SHP77 treated with DMSO at 0.1 percent for 48 hours (cell line): ENCODE results near the gene PLCB2.
A peak's percentile ranks its signal among the peaks of the same experiment; 100 is the strongest.

Experiments
- DNase-seq: peaks from one replicate; lab custom pipeline; 2025; lab: John Stamatoyannopoulos, UW

PLCB2 gene

DNA sequence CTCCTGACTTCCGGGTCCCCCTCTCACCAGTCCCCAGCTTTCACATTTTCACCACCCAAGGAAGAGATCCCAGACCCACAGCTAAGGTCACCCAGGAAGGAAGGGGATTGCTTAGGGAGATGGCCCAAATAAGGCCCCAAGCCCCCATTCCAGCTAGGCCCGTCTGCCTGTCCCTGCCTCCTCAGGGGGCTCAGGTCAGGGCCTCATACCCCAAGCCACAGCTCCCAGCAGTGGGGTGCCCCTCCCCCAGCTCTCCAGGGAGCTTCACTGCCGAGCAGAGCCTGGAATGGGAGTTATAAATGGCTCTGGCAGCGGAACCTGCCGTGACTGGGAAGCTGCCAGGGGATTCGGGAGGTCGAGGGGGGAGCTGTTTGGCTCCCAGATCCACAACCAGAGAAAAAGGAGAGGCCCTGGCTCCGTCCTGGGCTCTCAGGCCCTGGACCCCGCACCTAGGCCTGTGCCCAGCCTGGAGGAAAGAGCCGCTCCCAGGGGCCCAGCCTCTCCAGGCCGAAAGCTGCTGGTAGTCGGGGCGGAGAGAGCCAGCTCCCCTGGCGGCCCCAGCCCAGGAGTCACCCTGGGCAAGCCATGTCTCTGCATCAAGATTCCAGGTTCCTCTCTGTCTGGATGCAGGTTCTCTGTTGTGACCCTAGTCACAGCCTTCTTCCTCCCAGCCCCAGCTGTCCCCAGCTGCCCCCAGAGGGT is 32.5 kb upstream of the PLCB2 start:
- DNase-seq, result no peak

DNA sequence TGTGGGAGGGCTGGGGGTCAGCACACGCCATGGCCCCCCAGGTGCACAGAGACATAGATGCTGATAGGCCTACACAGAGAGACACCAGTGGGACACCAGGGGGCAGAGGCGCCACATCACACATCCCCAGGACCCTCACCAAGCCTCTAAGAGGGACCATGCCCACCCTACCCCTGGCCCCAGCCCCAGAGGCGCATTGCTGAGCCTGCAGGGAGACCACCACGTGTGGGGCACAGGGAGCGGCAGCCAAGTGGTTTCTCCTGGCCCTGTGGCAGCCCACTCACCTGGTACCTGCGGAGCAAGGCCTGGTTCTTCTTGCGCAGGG is 31.8 kb upstream of the PLCB2 start:
- DNase-seq, result no peak

DNA sequence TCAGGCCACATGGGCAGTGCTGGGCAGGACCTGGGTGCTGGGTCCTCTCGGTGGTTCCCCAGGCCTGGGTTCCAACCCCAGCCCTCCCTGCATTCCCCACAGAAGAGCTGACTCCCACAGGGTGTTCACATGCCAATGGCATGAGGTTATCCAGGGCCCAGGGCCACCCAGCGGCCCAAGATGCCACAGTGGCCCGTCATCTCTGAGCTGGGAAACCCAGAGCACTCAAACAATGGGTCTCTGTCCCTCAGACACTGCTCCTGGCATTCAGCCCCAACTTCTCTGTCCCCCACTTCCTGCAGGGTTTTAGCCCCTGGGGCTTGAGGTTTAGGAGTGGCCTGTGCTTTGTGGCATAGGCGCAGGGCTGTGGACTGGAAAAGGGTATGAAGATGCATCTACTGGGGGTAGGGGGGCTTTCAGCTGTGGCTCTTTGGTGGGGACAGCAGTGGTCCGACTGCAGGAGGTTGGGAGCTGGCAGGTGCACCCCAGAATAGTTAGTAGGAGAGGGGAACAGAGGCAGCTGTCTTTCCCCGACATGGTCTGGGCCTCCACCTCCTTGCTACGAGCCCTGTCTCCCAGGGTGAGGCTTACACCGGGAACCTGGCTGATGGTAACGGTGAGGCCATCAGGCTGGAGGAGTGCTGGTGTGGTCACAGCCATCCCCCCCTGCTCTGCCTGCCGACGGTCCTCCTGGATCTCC is 31.3 kb upstream of the PLCB2 start:
- no peak for DNase-seq

GRCh38 chr15:40338041-40338657 is 30.4 kb upstream of the PLCB2 start:
- peak; percentile 38 for DNase-seq

- DNase-seq, result no peak
These were observed 29.9 kb upstream of the PLCB2 start for GRCh38 chr15:40337597-40337996.

- DNase-seq, result no peak
These were observed 29.0 kb upstream of the PLCB2 start for GRCh38 chr15:40336744-40337122.

- DNase-seq, result no peak
These were observed 28.4 kb upstream of the PLCB2 start for GRCh38 chr15:40335938-40336743.

DNA sequence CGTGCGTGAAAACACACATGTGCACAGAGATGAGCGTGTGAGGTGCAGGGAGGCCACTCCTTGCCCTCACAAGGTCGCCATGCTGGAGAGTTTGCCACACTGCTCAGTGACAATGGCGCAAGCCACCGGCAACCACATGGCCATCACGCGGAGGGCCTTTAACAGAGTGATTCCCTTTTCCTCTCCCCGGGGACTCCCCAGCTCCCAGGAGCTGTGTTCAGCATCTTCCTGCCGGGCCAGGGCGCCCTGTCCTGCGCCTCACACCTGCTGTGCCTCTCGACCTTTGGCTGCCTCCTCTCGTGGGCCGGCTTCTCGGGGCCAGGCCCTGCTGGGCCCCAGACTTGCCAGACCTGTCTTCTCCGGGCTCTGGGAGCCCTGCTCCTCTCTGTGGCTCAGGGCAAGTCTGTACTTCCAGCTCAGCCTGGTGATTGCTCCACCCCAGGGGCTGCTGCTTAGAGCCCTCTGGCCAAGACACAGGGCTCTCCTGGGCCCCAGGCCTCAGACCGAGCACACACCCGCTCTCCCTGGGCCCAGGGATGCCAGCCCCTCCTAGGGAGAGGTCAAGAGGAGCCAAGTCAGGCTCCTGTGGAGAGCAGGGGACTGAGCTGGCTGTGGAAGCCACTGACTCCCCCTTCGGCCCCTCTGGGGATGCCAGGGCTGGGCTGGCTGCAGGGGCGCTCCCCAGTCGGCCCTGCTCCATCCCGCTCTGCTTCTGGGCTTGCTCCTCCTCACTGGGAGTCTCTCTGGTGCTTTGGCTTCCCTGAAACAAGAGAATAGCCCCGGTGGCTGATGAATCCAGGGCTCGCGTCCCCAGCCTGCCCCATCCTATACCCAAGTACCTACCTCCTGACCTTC is 27.4 kb upstream of the PLCB2 start:
- DNase-seq, result no peak

GRCh38 chr15:40334541-40334940 is 26.8 kb upstream of the PLCB2 start:
- no peak for DNase-seq

DNA sequence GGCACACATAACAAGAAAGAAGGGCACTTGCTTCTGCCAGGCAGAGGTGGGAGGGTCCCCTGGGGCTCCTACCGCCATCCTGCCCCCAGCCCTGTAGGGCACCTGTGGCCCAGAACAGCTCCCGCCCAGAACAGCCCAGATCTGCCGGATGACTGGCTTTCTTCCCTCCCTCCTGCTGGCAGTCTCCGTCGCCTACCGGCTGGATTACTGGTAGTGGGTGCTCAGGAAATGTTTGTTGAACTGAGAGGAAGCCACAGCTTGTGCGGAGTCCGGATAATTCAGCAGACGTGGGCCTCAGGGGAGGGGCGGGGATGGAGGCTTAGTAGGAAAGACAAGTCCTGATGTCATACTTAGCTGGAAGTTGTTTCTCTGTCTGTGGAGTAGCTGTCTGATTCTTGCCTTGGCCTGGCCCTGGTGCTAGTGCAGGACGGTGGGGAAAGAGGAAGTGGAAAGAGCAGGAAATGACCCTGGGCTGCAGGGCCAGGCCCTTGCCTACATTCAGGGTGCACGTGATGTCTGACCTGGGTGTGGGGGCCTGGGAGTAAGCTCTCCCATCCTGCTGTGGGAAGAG is 26.3 kb upstream of the PLCB2 start:
- DNase-seq, result no peak

DNA sequence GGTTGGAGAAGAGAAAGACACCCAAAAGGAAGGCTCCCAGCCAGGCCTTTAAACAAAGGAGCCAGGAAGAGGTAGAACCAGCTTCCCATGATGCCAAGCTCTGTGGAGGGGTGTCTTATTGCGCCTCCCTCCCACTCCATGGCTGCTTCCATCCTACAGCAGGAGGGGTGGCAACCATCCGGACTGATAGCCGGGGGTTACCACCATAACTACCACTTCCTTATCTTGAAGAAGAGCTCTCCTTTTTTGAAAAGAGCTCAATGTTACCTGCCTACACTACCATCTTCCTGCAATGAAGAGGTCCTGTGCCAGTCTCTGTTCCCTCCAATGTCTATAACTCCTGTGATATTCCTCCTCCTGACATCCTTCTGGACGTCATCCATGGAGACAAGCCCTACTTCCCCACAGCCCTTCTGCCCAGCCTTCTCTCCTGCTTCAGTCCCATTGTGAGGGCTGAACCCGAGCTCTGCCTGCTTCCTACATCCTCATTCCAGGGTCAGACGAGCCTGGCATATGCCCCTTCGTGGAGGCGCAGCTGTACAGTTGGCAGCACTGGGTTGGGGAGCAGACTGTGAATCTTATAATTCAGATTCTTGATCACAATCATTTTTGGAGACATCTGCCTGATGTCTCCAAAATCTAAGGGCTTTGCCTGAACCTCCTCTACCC is 24.5 kb upstream of the PLCB2 start:
- DNase-seq, result no peak

DNA sequence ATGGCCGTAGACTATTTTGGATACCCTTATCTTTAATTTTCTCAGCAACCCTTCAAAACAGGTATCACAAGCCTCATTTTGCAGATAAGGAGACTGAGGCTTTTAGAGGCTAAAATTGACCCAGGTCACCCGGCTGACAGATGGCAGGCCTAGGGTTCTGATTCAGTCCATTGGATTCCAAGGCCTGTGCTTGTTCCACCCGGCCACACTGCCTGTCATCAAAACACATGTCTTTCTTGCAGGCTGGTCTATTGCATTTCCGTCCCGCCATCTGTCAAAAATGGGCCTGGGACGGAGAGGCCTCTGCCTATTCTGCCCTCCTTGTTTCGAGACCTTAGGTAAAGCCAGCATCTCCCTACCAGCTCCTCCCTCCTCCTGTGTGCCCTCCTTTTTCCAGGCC is 23.9 kb upstream of the PLCB2 start:
- no peak for DNase-seq

GRCh38 chr15:40331026-40331425 is 23.3 kb upstream of the PLCB2 start:
- no peak for DNase-seq

GRCh38 chr15:40330368-40330836 is 22.7 kb upstream of the PLCB2 start:
- peak; percentile 65 for DNase-seq

DNA sequence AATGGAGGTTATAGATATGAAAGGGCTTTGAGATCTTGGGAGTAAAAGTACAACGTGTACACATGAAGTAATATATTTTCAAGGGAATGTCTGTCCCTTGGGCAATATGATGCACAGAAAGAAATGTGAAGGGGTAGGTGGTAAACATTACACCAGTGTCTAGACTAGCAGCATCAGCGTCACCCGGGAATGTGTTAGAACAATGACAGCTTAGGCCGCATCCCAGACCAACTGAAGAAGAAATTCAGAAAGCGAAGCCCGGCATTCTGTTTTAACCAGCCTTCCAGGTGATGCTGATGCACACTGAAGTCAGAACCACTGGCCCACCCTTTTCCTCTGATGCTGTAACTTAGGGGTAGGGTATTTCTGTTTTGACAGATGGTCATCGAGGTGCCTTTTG is 22.1 kb upstream of the PLCB2 start:
- DNase-seq, result no peak

GRCh38 chr15:40328751-40329150 is 21.0 kb upstream of the PLCB2 start:
- no peak for DNase-seq

DNA sequence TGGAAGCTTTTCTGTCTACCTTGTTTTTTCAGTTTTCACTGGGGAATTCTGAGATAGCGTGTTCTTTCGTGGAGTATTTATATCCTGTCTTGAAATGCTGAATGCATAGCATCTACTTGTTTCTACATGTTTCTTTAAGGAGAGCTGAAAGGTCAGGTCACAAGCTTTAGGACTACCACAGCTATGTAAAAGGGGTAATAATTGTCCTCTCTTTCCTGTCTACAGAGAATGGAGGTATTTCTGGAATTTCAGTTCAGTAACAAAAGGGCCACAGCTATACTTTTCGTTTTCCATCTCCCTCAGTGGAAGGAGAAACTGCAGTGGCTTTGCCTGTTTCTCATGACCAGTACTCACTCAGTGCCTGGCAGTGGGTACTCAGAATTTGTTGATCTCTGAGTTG is 20.4 kb upstream of the PLCB2 start:
- no peak for DNase-seq

- DNase-seq, result no peak
These were observed 19.7 kb upstream of the PLCB2 start for GRCh38 chr15:40327457-40327856.

DNA sequence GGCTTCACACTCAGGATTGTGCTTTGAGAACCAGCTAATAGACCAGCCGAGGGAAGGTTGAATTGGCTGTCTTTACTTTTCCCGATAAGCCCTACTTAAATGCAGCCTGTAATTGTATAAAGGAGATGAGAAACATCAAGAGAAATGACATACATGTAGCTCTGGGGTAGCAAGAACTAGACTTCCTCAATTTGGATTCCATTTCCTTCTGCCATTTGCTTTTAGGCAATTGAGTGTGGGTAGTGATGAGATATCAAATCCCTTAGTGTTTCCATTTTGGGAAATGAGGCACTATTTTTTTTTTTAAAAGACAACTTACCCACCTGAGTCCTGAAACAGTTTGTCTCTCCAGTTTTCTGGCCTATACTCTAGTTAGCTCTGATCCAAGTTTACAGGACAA is 18.0 kb upstream of the PLCB2 start:
- no peak for DNase-seq

DNA sequence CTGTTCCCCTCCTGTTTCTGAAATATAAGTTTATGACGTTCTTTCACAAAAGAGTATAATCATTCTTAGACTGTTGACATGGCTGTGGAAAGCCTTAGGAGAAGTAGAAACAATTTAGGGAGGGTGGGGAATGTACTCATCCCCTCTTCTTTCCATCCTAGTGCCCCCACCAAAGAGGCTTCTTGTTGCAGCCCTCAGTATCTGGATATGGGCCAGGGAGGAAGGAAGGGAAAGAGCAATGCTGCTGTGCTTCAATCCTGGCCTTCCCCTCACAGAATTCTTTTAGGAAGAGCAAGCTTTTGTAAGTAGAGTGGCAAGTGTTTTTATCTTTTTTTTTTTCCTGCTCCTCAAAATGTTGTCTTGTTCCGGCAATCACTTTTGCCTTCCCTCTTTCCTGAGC is 17.5 kb upstream of the PLCB2 start:
- DNase-seq, result no peak
